NCI-H1436 (cell line): ENCODE data around the gene VWA7.

Experiments used
- DNase-seq: peaks from one replicate; lab custom pipeline; 2025; lab: John Stamatoyannopoulos, UW

Gene VWA7

DNA sequence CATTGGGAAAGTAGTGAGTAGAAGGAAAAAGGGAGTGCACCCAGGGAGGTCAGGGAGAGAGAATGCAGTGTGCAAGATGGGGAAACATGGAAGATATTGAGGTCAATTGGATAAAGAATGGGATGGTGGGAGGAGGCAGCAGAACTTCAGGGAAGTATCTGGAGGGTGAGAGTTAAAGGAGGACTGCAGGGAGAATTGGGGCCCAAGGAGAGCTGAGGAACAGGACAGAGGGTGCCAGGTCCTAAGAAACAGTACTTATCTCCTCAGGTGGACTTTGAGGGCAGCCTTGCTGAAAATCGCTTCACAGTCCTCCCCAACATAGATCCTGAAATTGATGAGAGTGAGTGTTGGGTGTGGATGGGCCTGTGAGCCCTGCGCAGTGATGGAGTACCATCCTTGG is 18.8 kb downstream of the VWA7 start:
- DNase-seq: no peak

DNA sequence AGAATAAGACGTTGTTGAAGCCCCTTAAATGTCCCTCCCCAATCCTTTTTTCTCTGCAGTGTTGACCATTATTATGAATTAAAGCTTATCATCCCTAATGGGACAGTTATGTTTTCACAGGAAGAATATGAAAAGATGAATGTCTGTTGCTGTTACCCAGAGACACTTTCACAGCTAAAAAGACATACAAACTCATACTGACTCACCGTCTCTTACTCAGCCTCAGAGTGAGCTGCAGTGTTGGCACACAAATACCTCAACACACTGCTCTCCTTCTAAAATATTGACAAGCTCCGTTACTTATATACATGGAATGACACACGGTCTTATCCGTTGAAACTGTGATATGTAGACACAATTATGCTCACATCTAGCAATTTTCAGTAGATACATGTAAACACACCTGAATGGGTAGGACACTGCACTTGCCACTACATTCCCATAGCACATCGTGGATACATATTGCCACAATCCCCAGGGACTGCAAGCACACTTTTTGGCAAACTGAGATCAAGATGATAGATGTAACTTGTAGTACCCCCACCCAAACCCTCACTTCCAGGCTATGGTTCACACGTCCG is 24.3 kb downstream of the VWA7 start:
- DNase-seq: no peak

DNA sequence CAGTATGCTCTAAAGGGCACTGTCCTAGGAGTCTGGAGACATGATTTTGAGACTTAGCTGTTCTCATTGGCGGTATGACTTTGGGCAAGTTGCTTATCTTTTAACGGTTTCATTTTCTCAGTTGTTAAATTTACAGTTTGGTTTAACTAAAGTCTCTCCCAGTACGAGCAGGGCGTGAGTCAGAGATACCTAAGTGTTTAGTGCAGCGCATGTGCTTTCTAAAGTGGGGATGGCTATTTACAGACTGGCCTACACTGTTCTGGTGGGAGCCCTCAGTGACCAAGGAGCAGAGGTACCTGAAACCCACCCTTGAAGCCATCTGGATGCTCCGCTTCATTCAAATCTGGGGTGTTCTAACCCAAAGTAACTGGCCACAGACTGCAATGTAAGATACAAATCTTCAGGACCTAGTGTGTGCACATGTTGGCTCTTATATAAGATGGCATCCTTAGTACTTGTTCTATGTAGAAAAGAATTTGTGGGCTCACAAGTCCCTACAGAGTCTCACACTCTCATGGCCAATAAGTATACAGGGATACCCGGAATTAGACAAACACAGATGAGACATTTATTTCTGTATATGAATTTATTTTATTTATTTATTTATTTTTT is 26.6 kb downstream of the VWA7 start:
- DNase-seq: no peak

DNA sequence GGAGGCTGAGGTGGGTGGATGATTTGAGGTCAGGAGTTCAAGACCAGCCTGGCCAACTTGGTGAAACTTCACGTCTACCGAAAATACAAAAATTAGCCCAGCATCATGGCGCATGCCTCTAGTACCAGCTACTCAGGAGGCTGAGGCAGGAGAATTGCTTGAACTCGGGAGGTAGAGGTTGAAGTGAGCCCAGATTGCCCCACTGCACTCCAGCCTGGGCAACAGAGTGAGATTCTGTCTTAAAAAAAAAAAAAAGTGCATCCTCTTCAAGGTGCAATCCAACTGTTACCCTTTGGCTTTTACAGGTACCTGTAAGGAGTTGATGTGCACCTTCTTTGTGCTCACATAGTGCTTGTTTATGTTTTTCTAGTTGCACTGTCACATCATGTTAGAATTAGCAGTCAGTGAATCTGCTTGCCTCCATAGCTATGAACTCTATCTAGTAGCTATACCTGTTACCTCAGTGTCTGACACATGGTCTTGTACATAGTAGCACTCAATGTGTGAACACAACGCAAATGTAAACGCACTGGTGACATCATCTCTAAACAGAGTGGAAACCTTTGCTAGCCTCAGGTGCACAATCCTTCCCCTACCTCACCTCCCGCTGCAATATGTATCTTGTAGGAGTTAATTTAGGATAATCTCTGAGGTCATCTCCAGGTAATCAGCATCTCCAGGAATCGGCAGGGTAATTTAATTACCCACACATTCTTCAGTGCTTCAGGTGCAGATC is 27.7 kb downstream of the VWA7 start:
- no peak for DNase-seq

DNA sequence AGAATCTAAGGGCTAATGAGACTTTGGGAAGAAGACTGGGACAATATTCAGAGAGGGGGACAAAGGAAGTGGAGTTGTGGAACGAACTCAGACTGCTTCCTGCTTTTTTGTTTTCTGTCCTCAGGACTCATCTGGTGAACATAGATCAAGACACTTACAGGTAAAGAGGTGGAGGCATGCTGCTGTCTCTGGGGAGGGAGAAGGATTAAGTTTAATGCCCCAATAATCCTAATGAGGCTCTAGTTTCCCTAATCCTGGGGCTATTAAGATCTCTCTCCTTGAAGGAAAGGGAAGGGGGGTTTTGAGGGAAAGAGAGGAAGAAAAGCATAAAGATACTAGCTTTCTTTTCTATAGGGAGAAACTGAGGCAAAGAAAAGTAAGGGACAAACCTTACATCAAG is 32.7 kb downstream of the VWA7 start:
- no peak for DNase-seq

DNA sequence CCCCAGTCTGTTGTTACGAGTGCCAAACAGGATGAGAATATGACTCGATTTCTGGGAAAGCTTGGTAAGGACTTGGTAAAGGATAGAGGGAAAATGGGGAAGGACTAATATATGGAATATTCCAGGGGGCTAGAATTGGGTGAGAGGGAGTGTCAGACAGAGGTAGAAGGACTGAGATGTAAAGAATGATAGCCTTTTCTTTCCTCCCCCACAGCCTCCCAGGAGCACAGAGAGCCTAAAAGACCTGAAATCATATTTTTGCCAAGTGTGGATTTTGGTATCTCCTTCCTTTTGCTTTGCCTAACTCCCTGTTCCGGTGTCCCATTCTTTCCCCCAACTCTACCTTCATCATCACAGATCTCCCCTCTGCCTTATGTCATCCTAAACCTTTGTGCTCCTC is 34.2 kb downstream of the VWA7 start:
- DNase-seq: no peak

DNA sequence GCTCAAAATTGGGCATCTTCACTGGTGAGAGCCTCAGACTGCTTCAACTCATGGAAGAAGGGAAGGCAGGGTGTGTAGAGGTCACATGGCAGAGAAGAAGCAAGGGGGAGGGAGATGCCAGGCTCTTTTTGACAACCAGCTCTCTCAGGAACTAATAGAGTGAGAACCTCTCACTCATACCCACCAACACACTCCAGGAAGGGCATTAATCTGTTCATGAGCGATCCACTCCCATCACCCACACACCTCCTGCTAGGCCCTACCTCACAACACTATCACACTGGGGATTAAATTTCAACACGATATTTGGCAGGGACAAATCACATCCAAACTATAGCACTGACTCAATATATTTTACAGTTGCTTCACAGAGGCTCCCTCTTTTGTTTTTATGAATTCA is 35.3 kb downstream of the VWA7 start:
- no peak for DNase-seq

DNA sequence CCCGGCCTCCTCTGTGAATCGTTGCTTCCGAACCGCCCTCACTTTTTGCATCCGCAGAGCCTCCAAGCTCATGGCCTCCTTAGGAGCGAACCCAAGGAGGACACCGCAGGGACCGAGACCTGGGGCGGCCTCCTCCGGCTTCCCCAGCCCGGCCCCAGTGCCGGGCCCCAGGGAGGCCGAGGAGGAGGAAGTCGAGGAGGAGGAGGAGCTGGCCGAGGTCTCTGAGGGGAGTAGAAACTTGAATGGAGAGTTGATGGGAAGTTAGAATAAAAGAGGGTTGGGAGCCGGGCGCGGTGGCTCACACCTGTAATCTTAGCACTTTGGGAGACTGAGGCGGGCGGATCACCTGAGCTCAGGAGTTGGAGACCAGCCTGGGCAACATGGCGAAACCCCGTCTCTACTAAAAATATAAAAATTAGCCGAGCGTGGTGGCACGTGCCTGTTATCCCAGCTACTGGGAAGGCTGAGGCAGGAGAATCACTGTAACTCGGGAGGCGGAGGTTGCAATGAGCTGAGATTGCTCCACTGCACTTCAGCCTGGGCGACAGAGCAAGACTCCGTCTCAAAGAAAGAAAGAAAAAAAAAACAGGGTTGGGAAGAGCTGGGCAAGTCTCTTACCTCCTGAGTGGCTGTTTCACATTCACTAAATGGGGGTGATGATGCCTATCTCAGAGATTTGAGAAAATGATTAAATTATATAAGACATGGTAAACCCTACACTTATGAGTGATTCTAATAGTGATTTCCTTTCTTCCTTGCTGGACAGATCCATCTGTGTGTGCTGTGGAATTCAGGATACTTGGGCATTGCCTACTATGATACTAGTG is 36.5 kb downstream of the VWA7 start:
- peak; percentile 42 for DNase-seq

DNA sequence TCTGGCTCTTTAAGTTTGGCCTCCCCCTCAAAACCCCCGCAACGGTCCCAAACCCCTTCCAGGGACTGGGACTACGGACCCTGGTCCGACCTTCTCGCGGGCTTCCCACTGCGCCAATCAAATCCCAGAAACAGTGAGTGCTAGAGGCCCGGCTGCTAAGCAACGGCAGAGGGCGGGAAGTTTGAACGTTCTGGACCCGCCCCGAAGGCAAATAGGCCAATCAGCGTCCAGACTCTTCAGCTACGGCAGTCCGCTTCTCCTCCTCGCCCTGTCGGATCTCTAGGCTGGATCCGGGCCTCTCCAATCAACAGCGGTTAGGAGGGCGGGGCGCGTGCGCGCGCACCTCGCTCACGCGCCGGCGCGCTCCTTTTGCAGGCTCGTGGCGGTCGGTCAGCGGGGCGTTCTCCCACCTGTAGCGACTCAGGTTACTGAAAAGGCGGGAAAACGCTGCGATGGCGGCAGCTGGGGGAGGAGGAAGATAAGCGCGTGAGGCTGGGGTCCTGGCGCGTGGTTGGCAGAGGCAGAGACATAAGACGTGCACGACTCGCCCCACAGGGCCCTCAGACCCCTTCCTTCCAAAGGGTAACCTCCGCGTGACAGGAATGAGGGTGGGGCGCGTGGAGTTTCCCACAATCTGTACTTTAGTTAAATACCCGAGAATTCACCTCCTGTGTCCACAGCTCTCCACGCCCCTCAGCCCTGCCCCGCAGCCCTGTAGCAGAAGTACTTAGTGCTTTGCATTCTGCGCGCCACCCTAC is 37.3 kb downstream of the VWA7 start, which contains the start of gene MSH5:
TSS of gene MSH5 (plus strand) at position 367 of the 758 bp plus-strand sequence. CDS start 462 bp downstream, outside the sequence.
- DNase-seq: peak; percentile 98

DNA sequence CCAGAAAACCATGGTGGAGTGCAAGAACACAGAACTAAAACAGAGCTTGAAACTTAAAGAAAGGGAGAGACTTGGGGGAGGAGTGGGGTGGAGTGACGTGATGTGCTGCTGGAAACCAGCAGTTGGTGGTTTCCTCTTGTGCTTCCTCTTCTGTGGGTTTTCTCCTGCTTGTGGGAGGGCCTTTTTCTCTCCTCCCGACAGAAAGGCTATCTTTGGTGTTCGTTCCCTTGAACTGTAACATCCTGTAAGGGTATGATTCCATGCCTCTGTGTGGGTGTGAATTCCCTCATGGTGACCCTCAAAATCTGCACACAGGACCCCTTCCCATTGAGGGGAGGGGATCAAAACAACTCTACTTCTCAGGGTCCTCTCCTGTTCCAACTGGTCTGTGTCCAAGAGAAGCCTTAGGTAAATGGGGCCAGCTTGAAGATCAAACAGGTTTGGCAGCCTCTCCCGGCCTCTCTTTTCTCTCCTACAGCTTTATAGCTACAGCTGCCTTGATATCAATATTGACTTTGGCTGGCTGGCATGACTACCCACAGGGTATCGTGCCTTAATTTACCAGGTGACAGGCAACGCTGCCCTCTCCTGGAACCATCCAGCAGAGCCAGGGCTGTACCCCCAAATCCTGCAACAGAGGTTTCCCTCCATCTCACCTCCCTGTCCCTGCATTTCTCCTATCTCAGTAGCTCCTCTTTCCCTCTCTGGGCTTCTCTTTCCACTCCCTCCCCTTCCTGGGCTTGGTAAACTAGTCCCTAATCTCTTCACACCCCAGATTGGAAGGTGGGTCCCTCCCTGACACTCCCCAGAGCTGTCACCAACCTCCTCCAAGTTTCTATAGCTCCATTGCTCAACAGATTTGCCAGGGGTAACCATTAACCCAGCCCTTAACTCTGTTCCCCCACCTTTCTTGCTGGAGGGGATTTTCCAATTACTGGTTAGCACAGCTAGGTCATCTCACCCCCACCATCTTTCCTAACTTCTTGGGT is 38.8 kb downstream of the VWA7 start:
- peak; percentile 31 for DNase-seq

DNA sequence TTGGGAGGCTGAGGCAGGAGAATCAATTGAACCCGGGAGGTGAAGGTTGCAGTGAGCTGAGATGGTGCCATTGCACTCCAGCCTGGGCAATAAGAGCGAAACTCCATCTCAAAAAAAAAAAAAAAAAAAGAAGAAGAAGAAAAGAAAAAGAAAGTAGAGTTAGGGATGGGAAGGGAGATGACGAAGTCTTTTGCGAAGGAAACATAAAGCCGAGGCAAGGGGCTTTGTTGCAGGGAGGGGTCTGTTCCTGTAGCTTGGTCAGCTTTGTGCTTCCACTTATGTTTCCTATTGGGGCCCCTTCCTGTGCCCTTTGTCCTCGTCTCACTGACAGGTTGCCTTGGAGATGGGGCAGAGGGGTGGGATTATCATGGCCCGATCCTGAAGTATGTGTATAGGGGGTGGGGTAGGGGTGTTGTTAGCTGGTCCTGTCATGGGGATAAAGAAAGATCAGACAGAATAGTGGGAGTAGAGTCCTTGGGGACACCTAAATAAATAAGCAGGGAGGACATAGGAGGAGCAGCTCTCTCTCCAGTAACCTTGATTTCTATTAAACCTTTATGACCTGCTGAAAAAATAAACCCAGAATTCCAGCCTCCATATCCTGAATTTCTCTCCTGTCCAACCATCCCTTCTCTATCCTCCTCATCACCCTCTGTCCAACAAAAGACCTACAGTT is 39.7 kb downstream of the VWA7 start:
- DNase-seq: peak; percentile 39

DNA sequence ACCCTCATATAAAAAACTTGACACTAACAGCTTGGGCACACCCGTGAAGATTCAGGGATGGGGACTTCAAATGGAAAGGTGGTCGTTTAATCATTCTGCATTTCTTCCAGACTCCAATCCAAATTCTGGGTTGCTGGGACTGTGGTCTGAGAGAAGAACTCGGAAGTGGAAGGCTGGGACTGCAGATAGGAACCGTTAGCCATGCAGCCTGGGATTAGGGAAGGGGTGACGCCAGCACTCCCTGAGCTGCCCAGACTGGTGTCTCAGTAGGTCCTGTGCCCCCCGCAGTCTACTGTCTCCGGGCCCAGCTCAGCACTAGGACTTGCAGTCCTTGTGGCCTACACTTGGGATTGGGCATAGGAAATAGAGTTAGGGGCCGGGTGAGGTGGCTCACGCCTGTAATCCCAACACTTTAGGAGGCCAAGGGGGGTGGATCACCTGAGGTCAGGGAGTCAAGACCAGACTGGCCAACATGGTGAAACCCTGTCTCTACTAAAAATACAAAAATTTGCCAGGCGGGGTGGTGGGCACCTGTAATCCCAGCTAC is 40.3 kb downstream of the VWA7 start:
- DNase-seq: no peak

DNA sequence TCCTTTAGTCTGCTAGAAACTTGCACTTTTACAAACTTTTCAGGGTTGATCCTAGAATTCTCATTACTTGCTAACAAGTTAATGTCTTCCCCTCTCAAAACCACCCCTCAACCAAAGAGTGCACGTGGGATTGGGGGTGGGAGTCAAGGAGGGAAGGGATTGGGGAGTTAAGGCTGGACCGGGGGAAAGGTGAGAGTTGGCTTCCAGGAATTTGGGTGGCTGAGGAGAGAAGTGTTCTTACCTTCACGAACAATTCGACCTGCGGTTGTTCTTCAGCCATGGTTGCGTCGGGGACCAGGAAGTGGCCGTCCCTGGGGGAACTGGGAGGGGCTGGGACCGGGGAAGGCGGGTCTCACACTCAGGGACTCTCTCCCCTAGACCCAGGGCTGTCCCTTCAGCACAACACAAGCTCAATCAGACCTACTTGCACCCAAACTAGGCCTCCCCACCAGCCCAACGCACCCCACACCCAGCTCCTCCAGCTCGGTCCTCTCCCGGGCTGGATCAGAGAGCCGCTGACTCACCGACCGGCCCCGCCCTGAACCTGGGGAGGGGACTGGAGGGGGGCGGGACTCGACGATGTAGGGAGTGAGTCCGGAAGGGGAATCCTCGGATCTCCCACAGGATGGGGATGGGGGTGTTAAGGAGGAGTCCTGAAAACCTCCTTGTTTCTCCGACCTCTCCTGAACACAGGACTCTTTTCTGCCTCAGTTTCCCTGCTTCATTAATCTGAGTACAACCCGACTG is 40.9 kb downstream of the VWA7 start, which contains the start of gene CLIC1:
TSS of gene CLIC1 (minus strand) at position 510 of the 747 bp plus-strand sequence. CDS start at position 280, 230 bp downstream.
- DNase-seq: peak; percentile 69

DNA sequence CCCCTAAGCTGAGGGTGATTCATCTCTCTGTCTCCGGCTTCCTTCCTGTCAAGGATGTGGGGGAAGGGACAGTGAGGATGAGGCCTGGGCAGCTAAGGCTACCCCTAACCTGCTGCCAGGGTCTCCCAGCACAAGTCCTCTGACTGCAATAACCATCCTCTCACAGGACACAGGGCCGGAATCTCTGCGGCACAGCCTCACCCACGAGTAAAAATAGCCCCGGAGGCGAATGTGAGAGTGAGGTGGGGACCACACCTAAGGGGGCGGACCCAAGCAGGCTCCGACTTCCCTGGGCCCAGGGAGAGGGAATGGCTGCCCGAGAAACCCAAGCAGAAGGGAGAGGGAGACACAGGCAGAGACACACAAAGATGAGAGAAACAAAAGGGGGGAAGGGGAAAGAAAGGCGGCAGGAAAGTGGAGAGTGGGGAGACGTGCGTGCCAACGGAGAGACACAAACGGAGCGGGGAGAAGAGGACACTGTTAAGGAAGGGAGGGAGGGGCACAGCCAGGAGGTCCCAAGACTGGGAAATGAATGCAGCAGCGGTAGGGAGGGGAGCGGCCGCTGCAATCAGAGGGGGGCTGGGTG is 42.2 kb downstream of the VWA7 start:
- no peak for DNase-seq

DNA sequence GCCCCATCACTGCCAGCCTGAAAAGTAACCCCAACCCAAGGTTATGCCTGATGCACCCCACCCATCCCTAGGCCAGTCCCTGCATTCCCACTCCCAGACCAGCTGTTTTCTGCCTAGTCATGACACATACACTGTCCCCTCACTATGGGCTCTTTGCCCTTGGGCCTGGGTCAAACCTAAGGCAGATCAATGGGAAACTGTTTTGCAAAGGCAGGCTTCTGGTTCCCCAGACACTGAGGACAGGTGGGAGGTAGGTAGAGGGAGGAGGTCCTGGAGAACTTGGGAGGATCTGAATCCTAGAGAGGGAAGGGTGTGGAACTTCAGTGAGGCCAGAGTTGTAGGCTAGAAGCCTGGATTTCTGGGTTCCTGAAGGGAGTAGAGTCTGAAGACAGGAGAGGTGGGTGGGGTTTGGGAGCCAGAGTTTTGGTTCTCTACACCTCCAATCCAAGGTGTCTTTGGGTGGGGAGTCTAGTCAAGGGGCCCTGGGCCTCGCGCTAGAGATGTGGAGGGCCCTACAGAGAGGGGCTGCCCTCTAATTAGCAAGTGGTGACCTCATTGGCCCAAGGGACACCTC is 42.8 kb downstream of the VWA7 start:
- DNase-seq: no peak

DNA sequence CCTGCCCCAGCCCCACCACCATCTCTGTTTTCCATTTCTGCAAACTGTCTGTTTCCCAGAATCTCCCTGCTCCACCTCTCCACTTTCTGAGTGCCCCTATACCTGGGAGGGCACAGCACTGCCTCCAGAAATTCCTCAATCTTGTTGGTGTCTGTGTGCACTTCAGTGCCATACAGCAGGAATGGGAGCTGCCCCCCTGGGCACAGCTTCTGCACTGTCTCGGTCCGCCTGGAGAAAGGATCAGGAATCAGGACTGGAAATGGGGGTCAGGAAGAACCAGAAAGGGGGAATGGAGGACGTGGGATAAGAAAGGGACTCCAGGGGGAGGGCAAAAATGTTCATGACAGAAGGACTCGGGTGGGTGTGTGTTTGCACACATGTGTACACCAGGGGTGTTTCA is 43.4 kb downstream of the VWA7 start:
- no peak for DNase-seq

DNA sequence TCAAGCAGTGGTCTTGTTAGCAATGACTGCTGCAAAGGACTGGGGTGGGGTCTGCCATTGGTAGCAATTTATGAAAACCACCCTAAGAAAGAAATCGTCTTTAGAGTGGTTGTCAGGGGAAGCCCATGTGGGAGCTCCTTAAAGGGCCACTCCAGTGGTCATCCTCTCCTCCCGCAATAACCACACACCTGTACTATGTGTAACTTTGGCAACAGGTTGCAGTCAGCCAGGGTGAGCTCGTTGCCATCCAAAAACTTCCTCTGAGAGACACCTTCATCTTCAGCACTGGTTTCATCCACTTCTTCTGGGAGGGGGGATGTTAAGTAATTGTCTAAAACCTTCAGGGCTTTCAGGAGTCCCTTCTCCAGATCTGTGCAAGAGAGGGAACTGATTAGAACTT is 45.1 kb downstream of the VWA7 start:
- no peak for DNase-seq

DNA sequence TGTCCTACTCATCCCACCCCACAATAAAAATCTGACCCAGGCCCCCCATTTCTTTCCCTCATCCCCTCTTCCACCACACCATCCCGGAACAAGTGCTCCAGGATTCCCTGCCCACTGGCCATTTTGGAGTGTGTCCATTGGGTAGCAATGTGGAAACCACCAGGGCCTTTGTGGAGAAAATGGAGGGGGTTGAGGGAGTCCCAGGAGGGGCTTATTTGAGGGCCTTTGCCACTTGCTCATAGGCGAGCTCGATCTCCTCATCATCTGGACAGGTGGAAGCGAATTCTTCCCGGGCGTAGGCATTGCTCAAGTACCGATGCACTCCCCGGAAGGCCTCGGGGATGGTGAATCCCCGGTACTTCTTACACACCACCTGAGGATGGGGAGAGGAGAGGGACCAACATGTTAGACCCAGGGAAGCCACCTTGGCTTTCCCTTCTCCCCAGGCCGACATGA is 46.5 kb downstream of the VWA7 start:
- DNase-seq: no peak
